Ureter (tissue), 1 donor: Measurements from ENCODE around the gene MN1. TPM values are rescaled to one million over a fixed set of nuclear protein-coding genes. Genes with fewer than 3 reads are reported as not detected.

Experiments used
- DNase-seq: peaks from one replicate; pipeline ENCODE4 v3.0.0-alpha.2; 2020; ENCODE audit warnings: low spot score
- total RNA-seq: library from RNA; stranded (reverse); gene quantifications from one replicate; pipeline ENCODE4 v1.2.4, GENCODE V29; 2023
- donor health status: DM: yes; HTN: yes; CAD: no.

The MN1 gene
- total RNA-seq, 1 donor from 2014 or later: 3.3 TPM

GRCh38 chr22:27827604-27828587 is 26.3 kb upstream of the MN1 start:
- DNase-seq: no peak

GRCh38 chr22:27825174-27825573 is 23.6 kb upstream of the MN1 start:
- DNase-seq: no peak

DNA sequence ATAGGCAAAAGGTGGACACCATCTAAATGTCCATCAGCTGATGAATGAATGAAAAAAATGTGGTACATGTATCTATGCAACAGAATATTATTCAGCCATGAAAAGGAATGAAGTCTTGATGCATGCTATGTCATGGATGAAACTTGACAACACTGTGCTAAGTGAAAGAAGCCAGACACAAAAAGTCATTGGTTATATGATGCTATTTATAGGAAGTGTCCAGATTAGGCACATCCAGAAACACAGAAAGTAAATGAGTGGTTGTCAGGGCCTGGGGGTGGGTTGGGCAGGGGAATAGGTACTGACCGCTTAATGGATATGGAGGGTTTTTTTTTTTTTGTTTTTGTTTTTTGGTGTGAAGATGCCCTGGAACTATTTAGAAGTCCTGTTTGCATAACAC is 21.7 kb upstream of the MN1 start:
- DNase-seq: no peak

DNA sequence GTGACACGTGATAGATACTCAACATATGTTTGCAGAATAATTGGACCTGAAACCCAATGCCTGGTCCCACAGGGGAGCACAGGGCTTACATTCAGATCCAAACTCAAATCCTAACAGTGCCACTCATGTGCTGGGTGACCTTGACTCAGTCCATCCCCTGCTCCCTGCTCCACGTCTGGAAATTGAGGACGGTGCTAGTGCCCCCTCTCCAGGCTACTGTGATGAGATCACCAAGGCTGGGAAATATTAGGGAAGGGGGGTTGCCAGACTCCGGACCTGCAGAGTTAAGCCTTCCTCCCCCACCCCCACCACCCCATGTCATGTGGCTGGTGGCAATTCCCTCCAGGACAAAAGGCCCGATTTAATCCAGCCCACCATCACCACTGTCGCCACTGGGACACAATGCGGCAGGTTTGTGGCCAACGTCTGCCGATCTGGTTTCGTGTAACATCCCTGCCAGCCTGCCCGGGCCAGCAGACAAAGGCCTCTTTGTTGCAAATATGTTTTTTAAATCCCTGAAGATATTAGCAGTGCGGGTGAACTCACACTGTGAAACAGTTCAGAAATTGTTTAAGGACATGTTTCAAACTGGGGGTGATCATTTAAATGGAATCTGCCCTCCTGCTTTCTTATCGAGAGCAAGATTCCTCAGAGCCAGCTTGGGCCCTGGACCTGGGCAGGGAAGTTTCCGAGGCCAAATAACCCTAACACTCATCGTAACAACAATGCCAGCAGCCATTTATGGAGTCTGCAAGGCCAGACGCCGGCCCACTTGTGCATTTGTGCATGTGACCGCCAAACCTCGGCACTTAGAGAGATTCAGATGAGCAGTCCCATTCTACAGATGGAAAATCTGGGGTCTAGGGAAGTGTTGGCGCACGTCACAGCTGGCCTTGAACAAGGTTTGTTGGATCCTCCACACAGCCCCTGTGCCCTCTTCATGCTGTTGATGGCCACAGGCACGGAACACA is 19.6 kb upstream of the MN1 start:
- DNase-seq: no peak

DNA sequence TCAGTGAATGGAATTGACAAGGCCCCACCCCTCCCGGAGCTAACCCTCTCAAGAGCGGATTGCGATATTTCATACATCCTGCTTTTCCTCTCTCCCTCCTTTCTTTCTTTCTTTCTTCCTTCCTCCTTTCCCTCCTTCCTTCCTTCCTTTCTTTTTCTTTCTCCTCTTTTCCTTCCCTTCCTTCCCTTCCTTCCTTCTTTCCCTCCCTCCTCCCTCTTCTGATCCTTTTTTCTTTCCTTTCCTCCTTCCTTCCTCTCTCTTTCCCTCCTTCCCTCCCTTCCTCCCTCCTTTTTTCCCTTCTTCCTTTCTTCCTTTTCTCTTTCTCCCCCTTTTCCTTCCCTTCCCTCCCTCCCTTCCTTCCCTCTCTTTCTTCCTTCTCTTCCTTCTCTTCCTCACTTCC is 15.0 kb upstream of the MN1 start:
- DNase-seq: no peak

- no peak for DNase-seq
Observed at GRCh38 chr22:27815826-27816530, 14.4 kb upstream of the MN1 start.

DNA sequence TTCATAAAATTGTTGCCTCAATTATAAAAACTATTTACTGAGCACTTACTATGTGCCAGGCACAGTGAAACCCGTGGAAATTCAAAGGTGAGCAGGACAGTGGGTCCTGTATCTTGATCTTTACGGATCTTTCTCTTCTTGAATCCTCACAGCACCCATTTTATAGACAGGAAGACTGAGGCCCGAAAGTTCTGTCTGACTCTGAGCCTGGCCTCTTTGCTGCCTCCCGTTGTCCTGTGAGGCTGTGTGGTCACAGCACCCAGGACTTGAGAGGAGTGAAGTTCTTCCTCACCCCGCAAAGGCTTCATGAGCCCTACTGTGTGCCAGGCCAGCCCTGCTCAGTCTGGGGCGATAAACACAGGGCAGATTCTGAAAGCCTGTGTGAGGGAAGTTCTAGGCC is 13.4 kb upstream of the MN1 start:
- DNase-seq: no peak

- DNase-seq: no peak
Observed at GRCh38 chr22:27811778-27812177, 10.2 kb upstream of the MN1 start.

- peak; percentile 69 for DNase-seq
Observed at GRCh38 chr22:27810609-27811151, 9.1 kb upstream of the MN1 start.

- no peak for DNase-seq
Observed at GRCh38 chr22:27809700-27810608, 8.4 kb upstream of the MN1 start.

DNA sequence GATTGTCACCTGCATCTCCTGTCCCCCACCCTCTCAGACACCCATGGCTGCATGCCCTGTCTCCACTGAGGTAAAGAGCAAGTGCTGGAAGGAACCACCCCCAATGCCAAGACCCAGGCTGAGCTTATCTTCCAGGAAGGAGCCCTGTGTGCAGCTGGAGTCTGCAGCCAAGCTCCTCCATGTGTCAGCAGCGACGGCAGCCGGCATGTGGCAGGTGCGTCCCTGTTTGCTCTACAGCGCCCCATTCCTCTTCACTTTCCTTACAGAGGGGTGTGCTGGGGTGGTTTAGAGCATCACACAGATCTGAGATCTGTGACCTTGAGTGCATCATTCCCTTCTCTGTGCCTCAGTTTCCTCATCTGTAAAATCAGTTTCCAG is 7.7 kb upstream of the MN1 start:
- DNase-seq: no peak

- no peak for DNase-seq
Observed at GRCh38 chr22:27808451-27809225, 7.1 kb upstream of the MN1 start.

- DNase-seq: no peak
Observed at GRCh38 chr22:27805841-27806240, 4.3 kb upstream of the MN1 start.

DNA sequence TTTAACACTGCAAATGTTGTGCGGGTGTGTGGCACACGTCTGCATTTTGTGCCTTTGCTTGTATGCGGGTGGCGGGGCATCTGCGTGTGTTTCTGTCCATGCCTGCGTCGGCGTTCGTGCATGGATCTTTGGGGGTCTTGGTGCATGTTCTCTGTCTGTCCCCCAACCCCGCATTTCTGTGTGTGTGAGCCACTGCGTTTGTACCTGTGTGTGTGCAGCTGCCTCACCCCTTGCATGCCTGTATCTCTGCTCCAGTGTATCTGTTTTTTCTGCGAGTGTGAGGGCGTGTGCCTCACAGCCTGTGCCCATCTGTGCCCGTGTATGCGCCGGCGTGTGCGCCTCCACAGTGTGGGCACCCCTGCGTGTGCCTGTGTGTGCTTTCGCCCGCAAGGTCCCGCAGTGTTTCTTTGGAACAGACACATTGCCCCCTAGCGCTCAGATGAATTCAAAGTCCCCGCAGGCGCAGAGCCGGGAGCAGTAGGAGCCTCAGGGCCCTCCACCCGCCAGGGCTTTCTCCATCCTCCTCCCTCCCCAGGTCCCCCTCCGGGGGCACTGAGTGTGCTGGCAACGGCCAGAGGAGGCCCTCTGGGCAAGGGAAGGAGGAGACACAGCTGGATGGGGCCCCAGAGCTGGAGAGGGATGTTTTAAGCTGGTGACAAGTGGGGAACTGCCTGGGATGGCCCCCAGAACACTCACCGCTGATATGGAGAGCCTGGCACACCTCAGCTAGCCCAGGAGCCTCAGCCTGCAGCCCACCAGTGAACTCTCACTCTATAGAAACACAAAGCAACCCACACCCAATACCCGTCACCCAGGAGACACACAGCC is 3.1 kb upstream of the MN1 start:
- DNase-seq: peak; percentile 75

DNA sequence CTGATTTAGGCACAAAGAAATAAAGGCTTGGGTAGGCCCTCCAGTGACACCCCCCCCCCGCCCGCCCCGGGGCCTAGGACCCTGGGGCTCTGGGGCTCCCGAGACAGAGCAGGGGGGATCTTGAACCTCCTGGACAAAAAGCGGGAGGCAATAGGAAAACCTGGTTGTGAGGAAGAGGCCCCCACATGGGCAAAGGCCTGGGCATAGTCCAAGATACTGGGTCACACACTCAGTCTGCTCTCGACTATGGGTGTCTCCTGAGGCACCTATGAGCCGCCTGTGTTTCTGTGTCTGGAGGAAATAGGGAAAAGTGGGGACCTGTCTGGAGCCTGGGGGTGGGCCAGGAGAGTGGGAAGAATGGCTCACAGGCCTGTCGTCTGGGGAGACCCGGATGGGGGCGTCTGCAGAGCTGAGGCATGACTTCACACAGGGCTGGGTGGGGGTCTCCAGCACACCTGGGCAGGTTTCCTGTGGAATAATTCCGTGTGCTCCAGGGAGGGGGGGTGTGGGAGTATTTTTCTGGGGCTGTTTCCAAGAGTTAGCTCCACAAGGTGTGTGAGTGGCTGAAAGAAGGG is 2.4 kb upstream of the MN1 start:
- DNase-seq: no peak

GRCh38 chr22:27802346-27803073 is 954 bp upstream of the MN1 start:
- DNase-seq: no peak

DNA sequence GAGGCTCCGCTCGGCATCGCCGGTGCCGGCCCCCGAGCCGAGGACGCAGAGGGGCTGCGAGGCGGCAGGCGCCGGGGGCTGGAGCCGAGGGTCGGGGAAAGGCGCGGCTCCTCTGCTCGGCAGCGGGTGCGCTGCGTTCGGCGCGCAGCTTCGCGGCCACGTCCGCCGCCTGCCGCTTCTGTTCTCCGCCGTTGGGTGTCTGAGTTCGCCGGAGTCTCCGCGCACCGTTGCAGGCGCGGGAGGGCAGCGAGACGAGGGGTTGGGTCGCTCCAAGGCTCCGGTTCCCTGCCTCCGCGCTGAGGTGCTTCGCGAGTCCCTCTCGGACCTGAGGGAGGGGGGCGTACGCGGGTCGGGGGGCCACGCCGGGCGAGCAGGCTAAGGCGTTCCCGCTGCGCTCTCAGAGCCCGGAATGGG is 347 bp downstream of the MN1 start:
- no peak for DNase-seq
